CD14-positive monocyte (primary cell): ENCODE data around the gene PITRM1. TPM values are rescaled to one million over a fixed set of nuclear protein-coding genes. Genes with fewer than 3 reads are reported as not detected.

Source experiments
- DNase-seq, 3 donors: peaks; one replicate each; pipeline ENCODE4 v3.0.0-alpha.2; 2011 to 2022
- H2AFZ ChIP-seq: 2 replicates; pipeline ENCODE4 v1.6.0; 2012; ENCODE audit warnings: mild to moderate bottlenecking, low read depth, low read length, inconsistent platforms; ENCODE audit not compliant: insufficient read depth, poor library complexity, severe bottlenecking
- H3K27ac ChIP-seq, 2 donors: 1 replicate in 1 of 2; 2 replicates in 1 of 2; pipeline ENCODE4 v1.5.1; 2012 to 2013; ENCODE audit warnings: low read length in 2 of 2, control low read depth in 1 of 2, inconsistent platforms in 1 of 2, low read depth in 1 of 2, mild to moderate bottlenecking in 1 of 2
- H3K27me3 ChIP-seq, 2 donors: one replicate each; pipeline versions ENCODE4 v1.6.0 to v1.6.1; 2011 to 2013; ENCODE audit warnings: low read length in 2 of 2; ENCODE audit not compliant: control insufficient read depth in 2 of 2, insufficient read depth in 2 of 2
- H3K36me3 ChIP-seq, 2 donors: replicated peaks in 1 of 2; 1 replicate in 1 of 2; 2 replicates in 1 of 2; pipeline versions ENCODE4 v1.5.1 to v1.6.1; 2012 to 2013; ENCODE audit warnings: low read length in 2 of 2, control low read depth in 1 of 2, inconsistent platforms in 1 of 2, mild to moderate bottlenecking in 1 of 2; ENCODE audit not compliant: insufficient read depth in 2 of 2, control insufficient read depth in 1 of 2
- H3K4me1 ChIP-seq, 2 donors: 1 replicate in 1 of 2; 2 replicates in 1 of 2; pipeline versions ENCODE4 v1.5.1 to v1.6.1; 2012 to 2013; ENCODE audit warnings: low read length in 2 of 2, control low read depth in 1 of 2, inconsistent platforms in 1 of 2, mild to moderate bottlenecking in 1 of 2, moderate library complexity in 1 of 2; ENCODE audit not compliant: insufficient read depth in 2 of 2, control insufficient read depth in 1 of 2
- H3K4me2 ChIP-seq: replicated peaks from 2 replicates; pipeline ENCODE3; 2012; ENCODE audit warnings: low read length, moderate library complexity, mild to moderate bottlenecking; ENCODE audit not compliant: poor library complexity, severe bottlenecking; ENCODE audit errors: extremely low read depth
- H3K4me3 ChIP-seq, 3 experiments: fragments of 200-600 bp in 1 of 3; sonication (generic) in 1 of 3; replicated peaks in 1 of 3; 1 replicate in 2 of 3; 2 replicates in 1 of 3; pipeline ENCODE4 v1.5.1; 2011 to 2013; ENCODE audit warnings: low read length in 3 of 3, mild to moderate bottlenecking in 3 of 3, control low read depth in 2 of 3, low read depth in 2 of 3, inconsistent platforms in 1 of 3, moderate library complexity in 1 of 3
- H3K79me2 ChIP-seq: 2 replicates; pipeline ENCODE4 v1.6.0; 2012; ENCODE audit warnings: mild to moderate bottlenecking, control low read depth, inconsistent platforms, low read length, moderate library complexity; ENCODE audit not compliant: insufficient read depth
- H3K9ac ChIP-seq: 2 replicates; pipeline ENCODE4 v1.6.0; 2017; ENCODE audit warnings: low read length, mild to moderate bottlenecking; ENCODE audit not compliant: insufficient read depth, poor library complexity, severe bottlenecking
- H3K9me3 ChIP-seq, 2 donors: replicated peaks in 1 of 2; 1 replicate in 1 of 2; 2 replicates in 1 of 2; pipeline versions ENCODE4 v1.5.1 to v1.6.1; 2012 to 2013; ENCODE audit warnings: low read length in 2 of 2, control low read depth in 1 of 2; ENCODE audit not compliant: control insufficient read depth in 1 of 2, insufficient read depth in 1 of 2
- H4K20me1 ChIP-seq: 2 replicates; pipeline ENCODE4 v1.6.0; 2012; ENCODE audit warnings: mild to moderate bottlenecking, low read length, control low read depth, moderate library complexity; ENCODE audit not compliant: insufficient read depth
- H3K27ac Mint-ChIP-seq, 7 donors: one replicate each; pipeline ENCODE4 v1.8.0; 2020; ENCODE audit warnings: mild to moderate bottlenecking in 7 of 7, mixed read lengths in 7 of 7, moderate library complexity in 6 of 7, inconsistent platforms in 2 of 7
- H3K27me3 Mint-ChIP-seq, 3 donors: one replicate each; pipeline ENCODE4 v1.8.0; 2021 to 2022; ENCODE audit warnings: low read depth in 3 of 3, mild to moderate bottlenecking in 3 of 3, mixed read lengths in 3 of 3, moderate library complexity in 3 of 3, inconsistent platforms in 1 of 3
- H3K36me3 Mint-ChIP-seq, 2 donors: one replicate each; pipeline ENCODE4 v1.8.0; 2020; ENCODE audit warnings: mixed read lengths in 2 of 2, inconsistent platforms in 1 of 2, mild to moderate bottlenecking in 1 of 2
- H3K4me1 Mint-ChIP-seq: one replicate; pipeline ENCODE4 v1.8.0; 2020; ENCODE audit warnings: mild to moderate bottlenecking, mixed read lengths
- H3K4me3 Mint-ChIP-seq, 2 donors: one replicate each; pipeline ENCODE4 v1.8.0; 2020; ENCODE audit warnings: mild to moderate bottlenecking in 2 of 2, mixed read lengths in 2 of 2, moderate library complexity in 1 of 2
- H3K9me3 Mint-ChIP-seq, 7 donors: one replicate each; pipeline ENCODE4 v1.8.0; 2020 to 2022; ENCODE audit warnings: mixed read lengths in 7 of 7, mild to moderate bottlenecking in 6 of 7, moderate library complexity in 6 of 7, inconsistent platforms in 2 of 7
- CTCF ChIP-seq: fragments of 200-600 bp; IDR thresholded peaks from one replicate; pipeline ENCODE4 v1.8.0; 2022; ENCODE audit warnings: antibody characterized with exemption, mild to moderate bottlenecking
- WGBS: methylation state at CpG from one replicate; pipeline ENCODE4 v1.1.5; 2013; ENCODE audit warnings: missing lambda C conversion rate; ENCODE audit not compliant: insufficient coverage; 5-methylcytosine and 5-hydroxymethylcytosine counted together
- intact Hi-C, 2 donors: fragments of 100-400 bp; cut with micrococcal nuclease; formaldehyde crosslinking; loops; one replicate each; pipeline versions ENCODE4 v1.15.0 to v1.15.1; 2023
- polyA plus RNA-seq, 3 donors: library from polyadenylated mRNA; depleted of rRNA in 1 of 3; unstranded in 2 of 3; stranded (reverse) in 1 of 3; fragments of 300-500 nt in 2 of 3; fragments of >200 nt in 1 of 3; fragmentation: Illumina TruSeq in 2 of 3; gene quantifications; 1 replicate in 2 of 3; 2 replicates in 1 of 3; pipeline ENCODE4 v1.2.3, GENCODE V29; 2012 to 2021

Gene PITRM1
- polyA plus RNA-seq, 3 donors = 15.3 to 45.7 (median 23.2) TPM

GRCh38 chr10:3122486-3123205 is 49.9 kb downstream of the PITRM1 start:
- peak overlapping the region in 3 of 7 donors; percentile 19 to 42 (median 26) for H3K27ac Mint-ChIP-seq
- TF ChIP-seq CTCF = no peak
- H3K36me3 Mint-ChIP-seq = peaks cover 28 to 66% of the 10 kb centered on the region in 2 donors

GRCh38 chr10:3122034-3122433 is 50.5 kb downstream of the PITRM1 start:
- TF ChIP-seq CTCF = no peak
- peaks cover 0 to 2% (median 0%) of the 10 kb centered on the region in 3 donors for H3K27me3 Mint-ChIP-seq
- Histone ChIP-seq H3K4me1 (no peaks in the 10 kb centered on the region), H3K36me3 (peaks cover 25 to 46% of the 10 kb centered on the region in 2 donors), H3K4me2 (no peak overlapping the region), H3K9ac (no peak overlapping the region), H3K79me2 (no peaks in the 10 kb centered on the region), H3K9me3 (peaks cover 0 to 4% of the 10 kb centered on the region in 2 donors), H2AFZ (no peak overlapping the region), H4K20me1 (no peaks in the 10 kb centered on the region), H3K4me3 (no peak overlapping the region), H3K27me3 (no peaks in the 10 kb centered on the region), H3K27ac (no peak overlapping the region)
- no peaks in the 10 kb centered on the region for H3K4me1 Mint-ChIP-seq
- H3K9me3 Mint-ChIP-seq = peaks cover 0 to 13% (median 3%) of the 10 kb centered on the region in 7 donors
- intact Hi-C loops = no loop called here
- H3K36me3 Mint-ChIP-seq = peaks cover 33 to 70% of the 10 kb centered on the region in 2 donors
- DNase-seq = no peak
- 96% methylated on average over 12 of the region's 14 CpGs for WGBS
- H3K27ac Mint-ChIP-seq = peak overlapping the region in 4 of 7 donors; percentile 22 to 53 (median 34)
- H3K4me3 Mint-ChIP-seq = no peak overlapping the region

More at GRCh38 chr10:3122486-3123205, 49.9 kb downstream of the PITRM1 start:
- Histone ChIP-seq H3K27ac (no peak overlapping the region), H2AFZ (no peak overlapping the region), H3K4me2 (no peak overlapping the region), H4K20me1 (no peaks in the 10 kb centered on the region), H3K9me3 (peaks cover 0 to 10% of the 10 kb centered on the region in 2 donors), H3K4me3 (no peak overlapping the region), H3K27me3 (no peaks in the 10 kb centered on the region), H3K4me1 (no peaks in the 10 kb centered on the region), H3K36me3 (peaks cover 21 to 45% of the 10 kb centered on the region in 2 donors), H3K79me2 (no peaks in the 10 kb centered on the region), H3K9ac (no peak overlapping the region)
- intact Hi-C loops = no loop called here
- no peak overlapping the region for H3K4me3 Mint-ChIP-seq
- H3K9me3 Mint-ChIP-seq = peaks cover 0 to 18% (median 7%) of the 10 kb centered on the region in 7 donors
- no peaks in the 10 kb centered on the region for H3K4me1 Mint-ChIP-seq
- 86% methylated on average over 27 of the region's 27 CpGs for WGBS
- DNase-seq = no peak
- peaks cover 0 to 2% (median 0%) of the 10 kb centered on the region in 3 donors for H3K27me3 Mint-ChIP-seq
